Kidney (tissue), 14 donors: Measurements from ENCODE around the gene COL5A3. TPM values are rescaled to one million over a fixed set of nuclear protein-coding genes. Genes with fewer than 3 reads are reported as not detected.

Source experiments
- DNase-seq, 5 donors: peaks; one replicate each; pipeline ENCODE4 v3.0.0-alpha.2; 2013 to 2020
- FAIRE-seq: peaks from 2 replicates; lab custom pipeline; 2012; peaks lifted over from hg19 to GRCh38; lab: Jason Lieb, UNC
- H3K27ac ChIP-seq, 2 donors: one replicate each; pipeline ENCODE4 v1.7.0; 2013; ENCODE audit warnings: low read depth in 2 of 2, low read length in 2 of 2, inconsistent platforms in 1 of 2
- H3K27me3 ChIP-seq: one replicate; pipeline ENCODE4 v1.7.1; 2013; ENCODE audit warnings: low read length, inconsistent platforms; ENCODE audit not compliant: control insufficient read depth, insufficient read depth
- H3K36me3 ChIP-seq, 3 donors: one replicate each; pipeline versions ENCODE4 v1.7.0 to v1.7.1; 2013; ENCODE audit warnings: low read length in 3 of 3, control low read depth in 1 of 3, inconsistent platforms in 1 of 3; ENCODE audit not compliant: insufficient read depth in 3 of 3, control insufficient read depth in 2 of 3
- H3K4me1 ChIP-seq, 3 donors: one replicate each; pipeline versions ENCODE4 v1.7.0 to v1.7.1; 2013; ENCODE audit warnings: low read length in 3 of 3, inconsistent platforms in 1 of 3, low read depth in 1 of 3; ENCODE audit not compliant: control insufficient read depth in 2 of 3, insufficient read depth in 2 of 3
- H3K4me3 ChIP-seq, 3 donors: one replicate each; pipeline versions ENCODE4 v1.7.0 to v1.8.1; 2013; ENCODE audit warnings: low read length in 3 of 3, control low read depth in 1 of 3, inconsistent platforms in 1 of 3
- H3K9ac ChIP-seq, 3 donors: one replicate each; pipeline versions ENCODE4 v1.7.0 to v1.7.1; 2013; ENCODE audit warnings: low read length in 3 of 3, control low read depth in 1 of 3, inconsistent platforms in 1 of 3
- H3K9me3 ChIP-seq, 3 donors: one replicate each; pipeline versions ENCODE4 v1.7.0 to v1.7.1; 2013; ENCODE audit warnings: low read length in 3 of 3, control low read depth in 1 of 3, inconsistent platforms in 1 of 3; ENCODE audit not compliant: control insufficient read depth in 2 of 3, insufficient read depth in 1 of 3
- CTCF ChIP-seq: IDR thresholded peaks from 3 replicates; pipeline ENCODE4 v1.5.1; 2012; ENCODE audit warnings: mild to moderate bottlenecking, moderate library complexity, borderline replicate concordance; ENCODE audit not compliant: insufficient read depth; ENCODE audit errors: extremely low read depth
- intact Hi-C: fragments of 100-400 bp; cut with DNase I; formaldehyde crosslinking; loops from one replicate; pipeline ENCODE4 v1.11.1; 2022
- polyA plus RNA-seq: library from polyadenylated mRNA; stranded (reverse); fragments of 350-450 nt; fragmentation: Illumina TruSeq; extraction: RNeasy Lipid Tissue Mini Kit (QIAGEN cat#74804); gene quantifications from one replicate; pipeline ENCODE4 v1.2.3, GENCODE V29; 2014; ENCODE audit warnings: low read depth, low replicate concordance; ENCODE audit not compliant: insufficient read depth
- total RNA-seq: library from RNA; stranded (reverse); fragmentation: NEBNext Ultra II Directional; extraction: Animal tissue kit (Norgen Biotek cat#: 25700); gene quantifications from one replicate; pipeline ENCODE4 v1.2.1, GENCODE V29; 2021
- donor health status: control.
- donor health status: control.
- donor health status: control.
- donor health status: control.
- donor health status: control.
- donor health status: DM: yes; HTN: yes; CAD: no.
- donor health status: Normal renal cell carcinoma (clear cell type).

Gene COL5A3
- total and polyA plus RNA-seq, 2 donors from 2014 or later, result 0.97 to 5.1 TPM

DNA sequence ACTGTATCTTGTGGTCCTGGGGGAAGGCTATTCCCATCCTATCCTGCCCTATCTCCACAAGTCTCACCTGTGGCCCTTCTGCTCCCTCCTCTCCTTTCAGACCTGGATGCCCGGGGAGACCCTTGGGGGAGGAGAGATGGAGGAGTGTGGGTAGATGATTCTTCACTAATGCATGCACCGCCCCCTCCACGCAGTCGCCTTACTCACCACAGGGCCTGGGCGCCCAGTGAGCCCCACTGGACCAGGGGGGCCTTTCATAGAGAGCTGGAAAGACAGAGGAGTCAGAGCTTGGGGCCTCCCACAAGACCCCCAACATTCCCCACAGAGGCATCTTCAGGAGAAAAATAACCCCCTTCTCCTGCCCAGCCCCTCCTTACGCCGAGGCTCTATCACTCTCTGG lies 14.3 kb downstream of the COL5A3 start:
- FAIRE-seq, result no peak
- Histone ChIP-seq H3K36me3 (no peaks in the 10 kb centered on the region), H3K4me1 (no peaks in the 10 kb centered on the region), H3K27me3 (peaks cover 2% of the 10 kb centered on the region), H3K27ac (no peak overlapping the region), H3K9ac (no peak overlapping the region), H3K9me3 (no peaks in the 10 kb centered on the region), H3K4me3 (no peak overlapping the region)
- DNase-seq, result no peak
- intact Hi-C loops, result no loop called here
- TF ChIP-seq CTCF, result no peak

DNA sequence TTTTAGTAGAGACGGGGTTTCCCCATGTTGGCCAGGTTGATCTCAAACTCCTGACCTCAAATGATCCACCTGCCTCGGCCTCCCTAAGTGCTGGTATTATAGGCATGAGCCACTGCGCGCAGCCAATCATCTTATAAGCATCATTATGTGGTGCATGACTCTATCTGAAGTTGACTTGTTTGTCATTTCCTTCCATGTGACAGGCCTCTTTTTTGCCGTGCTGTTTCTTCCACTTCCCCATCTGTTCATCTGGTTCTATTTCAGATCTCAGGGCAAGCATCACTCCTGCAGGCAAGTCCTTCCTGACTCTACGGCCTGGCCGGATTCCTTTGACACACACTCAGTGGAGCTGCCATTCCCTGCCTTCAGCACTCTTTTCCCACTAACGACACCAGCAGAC lies 15.2 kb downstream of the COL5A3 start:
- H3K27me3 ChIP-seq, result peaks cover 1% of the 10 kb centered on the region
- H3K4me1 ChIP-seq, result no peaks in the 10 kb centered on the region
- FAIRE-seq, result no peak
- no peaks in the 10 kb centered on the region for H3K36me3 ChIP-seq
- H3K4me3 ChIP-seq, result no peak overlapping the region
- H3K27ac ChIP-seq, result no peak overlapping the region
- DNase-seq, result no peak
- H3K9ac ChIP-seq, result no peak overlapping the region
- TF ChIP-seq CTCF, result no peak
- no peaks in the 10 kb centered on the region for H3K9me3 ChIP-seq
- intact Hi-C loops, result no loop called here

GRCh38 chr19:9991425-9992191 lies 18.7 kb downstream of the COL5A3 start:
- Histone ChIP-seq H3K9ac (no peak overlapping the region), H3K4me1 (no peaks in the 10 kb centered on the region), H3K9me3 (no peaks in the 10 kb centered on the region), H3K4me3 (no peak overlapping the region), H3K27me3 (no peaks in the 10 kb centered on the region), H3K27ac (no peak overlapping the region), H3K36me3 (no peaks in the 10 kb centered on the region)
- TF ChIP-seq CTCF, result no peak
- DNase-seq (no peak), FAIRE-seq (no peak)
- intact Hi-C loops, result no loop called here

DNA sequence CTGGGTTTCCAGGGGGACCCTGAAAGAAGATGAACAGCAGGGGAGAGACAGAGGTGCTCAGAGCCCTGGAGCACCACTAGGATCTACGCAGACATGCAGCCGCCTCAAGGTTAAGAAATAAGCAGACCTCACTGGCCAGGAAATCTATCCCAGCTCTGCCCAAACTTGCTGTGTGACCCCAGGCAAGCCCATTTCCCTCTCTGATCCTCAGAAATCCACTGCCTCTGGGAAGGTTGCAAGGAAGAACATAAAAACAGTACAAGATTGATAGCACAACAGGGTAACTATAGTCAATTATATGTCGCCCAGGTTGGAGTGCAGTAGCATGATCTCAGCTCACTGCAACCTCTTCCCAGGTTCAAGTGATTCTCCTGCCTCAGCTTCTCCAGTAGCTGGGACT lies 20.8 kb downstream of the COL5A3 start:
- Histone ChIP-seq H3K36me3 (no peaks in the 10 kb centered on the region), H3K4me1 (no peaks in the 10 kb centered on the region), H3K27me3 (no peaks in the 10 kb centered on the region), H3K9ac (no peak overlapping the region), H3K4me3 (no peak overlapping the region), H3K9me3 (no peaks in the 10 kb centered on the region), H3K27ac (no peak overlapping the region)
- FAIRE-seq, result no peak
- TF ChIP-seq CTCF, result no peak
- no peak for DNase-seq
- intact Hi-C loops, result no loop called here
